K562 (cell line): ENCODE measurements around the gene MUC3A. TPM values are rescaled to one million over a fixed set of nuclear protein-coding genes. Genes with fewer than 3 reads are reported as not detected.
"Not testable (repeated sequence)": the region's sequence is repeated elsewhere in the genome, so short reads cannot be mapped to it uniquely, and the experiment has no call there.

Source experiments
- ATAC-seq: fragments of 200-7000 bp; cut with Tn5 transposase; 3 replicates; pipeline ENCODE4 v1.9.1; 2020; ENCODE audit warnings: moderate library complexity
- BruUV-seq: library from RNA; stranded (reverse); fragments of 400-500 nt; replicated peaks from 2 replicates; lab custom pipeline; 2021; lab: Mats Ljungman, UMichigan
- CTCF ChIA-PET: fragments of 300-600 bp; formaldehyde crosslinking; extraction: SDS; loops from one replicate; lab custom pipeline; 2021; ENCODE audit warnings: low intra/inter-chr PET ratio; lab: Yijun Ruan, JAX
- POLR2A ChIA-PET: fragments of 300-600, 350-650 bp; sonication (Branson Sonifier 250); formaldehyde crosslinking; extraction: SDS; loops from one replicate; lab custom pipeline; 2021; ENCODE audit warnings: antibody characterized with exemption, inconsistent platforms; lab: Yijun Ruan, JAX
- DNase-seq, 4 experiments: peaks; one replicate each; pipeline versions ENCODE4 v3.0.0 to v3.0.0-alpha.2; 2011 to 2018; ENCODE audit warnings: low spot score in 3 of 4, mixed read lengths in 3 of 4; ENCODE audit errors: extremely low read depth in 1 of 4
- FAIRE-seq: peaks from 2 replicates; lab custom pipeline; 2011; peaks lifted over from hg19 to GRCh38; lab: Jason Lieb, UNC
- H2AFZ ChIP-seq: 2 replicates; pipeline ENCODE4 v1.6.0; 2011; ENCODE audit warnings: low read depth, low read length, control low read depth, inconsistent platforms
- H3K27ac ChIP-seq: fragments of 200-600 bp; 3 replicates; pipeline ENCODE4 v1.8.0; 2011; ENCODE audit warnings: low read depth, mild to moderate bottlenecking, control low read depth, inconsistent platforms, low read length, moderate library complexity, mixed read lengths; ENCODE audit errors: extremely low read depth
- H3K27me3 ChIP-seq, 2 experiments: fragments of 300-600 bp in 1 of 2; 2 replicates in 1 of 2; 3 replicates in 1 of 2; pipeline versions ENCODE4 v1.6.0 to v1.8.0; 2011; ENCODE audit warnings: inconsistent platforms in 2 of 2, low read length in 2 of 2, mild to moderate bottlenecking in 1 of 2, mixed read lengths in 1 of 2, moderate library complexity in 1 of 2; ENCODE audit not compliant: control insufficient read depth in 2 of 2, insufficient read depth in 2 of 2
- H3K36me3 ChIP-seq: fragments of 300-600 bp; 3 replicates; pipeline ENCODE4 v1.8.0; 2011; ENCODE audit warnings: mild to moderate bottlenecking, low read length, inconsistent platforms; ENCODE audit not compliant: control insufficient read depth, insufficient read depth
- H3K4me1 ChIP-seq, 2 experiments: fragments of 200-600 bp in 1 of 2; replicated peaks in 1 of 2; 2 replicates in 1 of 2; 3 replicates in 1 of 2; pipeline versions ENCODE4 v1.5.1 to v1.8.0; 2011; ENCODE audit warnings: inconsistent platforms in 2 of 2, low read length in 2 of 2, mild to moderate bottlenecking in 1 of 2, mixed read lengths in 1 of 2, moderate library complexity in 1 of 2; ENCODE audit not compliant: control insufficient read depth in 2 of 2, insufficient read depth in 2 of 2
- H3K4me2 ChIP-seq: 2 replicates; pipeline ENCODE4 v1.6.1; 2011; ENCODE audit warnings: low read length, control low read depth, inconsistent platforms, mixed read lengths; ENCODE audit not compliant: insufficient read depth
- H3K4me3 ChIP-seq: fragments of 200-600 bp; sonication (generic), shearing (Covaris generic); 2 replicates; pipeline ENCODE4 v1.5.1; 2016; ENCODE audit warnings: control low read depth, inconsistent platforms
- H3K79me2 ChIP-seq: fragments of 200-600 bp; 3 replicates; pipeline ENCODE4 v1.8.0; 2011; ENCODE audit warnings: low read length, inconsistent platforms; ENCODE audit not compliant: control insufficient read depth, insufficient read depth
- H3K9ac ChIP-seq, 2 experiments: 2 replicates each; pipeline versions ENCODE4 v1.6.0 to v1.6.1; 2011; ENCODE audit warnings: low read depth in 2 of 2, low read length in 2 of 2, control low read depth in 1 of 2, inconsistent platforms in 1 of 2, mild to moderate bottlenecking in 1 of 2, mixed read lengths in 1 of 2; ENCODE audit not compliant: insufficient read depth in 1 of 2
- H3K9me1 ChIP-seq: one replicate; pipeline ENCODE4 v1.6.0; 2011; ENCODE audit warnings: inconsistent platforms, mild to moderate bottlenecking, low read length, moderate library complexity; ENCODE audit not compliant: control insufficient read depth, insufficient read depth
- H3K9me3 ChIP-seq: replicated peaks from 2 replicates; pipeline ENCODE4 v1.5.1; 2011; ENCODE audit warnings: low read depth, low read length, inconsistent platforms; ENCODE audit not compliant: control insufficient read depth, insufficient read depth
- H4K20me1 ChIP-seq: replicated peaks from 2 replicates; pipeline ENCODE4 v1.6.1; 2011; ENCODE audit warnings: low read length, inconsistent platforms, mixed read lengths; ENCODE audit not compliant: control insufficient read depth, insufficient read depth
- CTCF ChIP-seq, 3 experiments: IDR thresholded peaks in 2 of 3; conservative IDR thresholded peaks in 1 of 3; 2 replicates each; pipeline ENCODE4 v1.5.1; 2011 to 2012; ENCODE audit warnings: low read length in 3 of 3, mild to moderate bottlenecking in 3 of 3, control low read depth in 2 of 3, improper control_type of control experiment in 1 of 3, inconsistent platforms in 1 of 3, low read depth in 1 of 3, mixed read lengths in 1 of 3, moderate library complexity in 1 of 3; ENCODE audit not compliant: insufficient read depth in 2 of 3
- PRDM10 ChIP-seq: fragments of 450-650 bp; IDR thresholded peaks from 2 replicates; pipeline ENCODE4 v1.6.1; 2018; ENCODE audit not compliant: partially characterized antibody
- STAT6 ChIP-seq: sonication (generic); formaldehyde crosslinking; IDR thresholded peaks from 2 replicates; pipeline ENCODE4 v1.8.1; 2023; ENCODE audit warnings: mild to moderate bottlenecking, missing genetic modification reagents
- ZNF174 ChIP-seq: fragments of 250-450 bp; sonication (Bioruptor Pico); IDR thresholded peaks from 2 replicates; pipeline ENCODE4 v1.4.0; 2020; ENCODE audit warnings: mild to moderate bottlenecking
- WGBS: fragments of 100-300 bp; shearing (Covaris generic); methylation state at CpG from one replicate; pipeline ENCODE4 v1.1.6; 2016; ENCODE audit warnings: low coverage, mixed read lengths; ENCODE audit not compliant: insufficient coverage; ENCODE audit errors: missing lambda C conversion rate; 5-methylcytosine and 5-hydroxymethylcytosine counted together
- in situ Hi-C: fragments of 300-500 bp; cut with MboI; formaldehyde crosslinking; loops from 4 replicates; pipeline ENCODE4 v1.15.0; 2018; ENCODE audit warnings: inconsistent platforms, mixed read lengths
- intact Hi-C: fragments of 100-400 bp; cut with micrococcal nuclease; formaldehyde crosslinking; loops from 2 replicates; pipeline ENCODE4 v1.14.2; 2022
- polyA plus RNA-seq, 8 experiments: library from polyadenylated mRNA; depleted of rRNA in 4 of 8; stranded (reverse) in 5 of 8; unstranded in 3 of 8; fragments of >200 nt; fragmentation: Nextera tagmentation in 2 of 8; fragmentation: Illumina TruSeq in 1 of 8; extraction: Ambion mirVana in 2 of 8; extraction: Trizol in 1 of 8; gene quantifications; 2 replicates each; pipeline versions ENCODE4 v1.2.1 to v1.2.3, GENCODE V29; 2011 to 2014; ENCODE audit warnings: inconsistent platforms in 1 of 8, missing spikeins in 1 of 8
- total RNA-seq, 7 experiments: library from RNA; depleted of rRNA in 6 of 7; stranded (reverse); fragments of >200 nt in 6 of 7; fragmentation: Illumina TruSeq in 2 of 7; extraction: Trizol in 2 of 7; gene quantifications; 2 replicates each; pipeline versions ENCODE4 v1.2.1 to v1.2.3, GENCODE V29; 2011 to 2021; ENCODE audit warnings: low replicate concordance in 1 of 7

The MUC3A gene
- total and polyA plus RNA-seq, 9 of the 15 experiments (the other 6 are each of a cell fraction or from before 2014, with no cell fraction given), result 0.06 to 2.2 (median 0.20) TPM; not detected in 1

GRCh38 chr7:100921039-100921438, 28.3 kb upstream of the MUC3A start (continued):
- TF ChIP-seq CTCF (IDR thresholded peaks at IDR 0.05 in 2 of 3, conservative IDR thresholded peaks at IDR 0.05 in 1 of 3; ENCODE audit: insufficient read depth in 2 of 3, low read depth in 1 of 3, low read length in 3 of 3), result 0 out of 6 replicates have a peak, but pooled peaks of 1 of the 3 experiments have one; percentile 20
- no peak for TF ChIP-seq STAT6
- TF ChIP-seq ZNF174 (CRISPR knock-in tag), result no peak
- no peak for TF ChIP-seq PRDM10

- H2AFZ ChIP-seq, H3K4me3 ChIP-seq, H3K9ac ChIP-seq, H3K27ac ChIP-seq, intact Hi-C loops, POLR2A ChIA-PET, CTCF ChIA-PET, FAIRE-seq, H3K4me1 ChIP-seq, ATAC-seq, DNase-seq, BruUV-seq, H3K9me1 ChIP-seq, H3K27me3 ChIP-seq, H3K79me2 ChIP-seq, H4K20me1 ChIP-seq, H3K4me2 ChIP-seq, H3K36me3 ChIP-seq, H3K9me3 ChIP-seq: not testable (repeated sequence)
- in situ Hi-C loops, result loop anchor here (25.0 kb wide), 1 partner anchor 364 kb away; no protein-coding TSS in a partner anchor
- WGBS, result 1% methylated on average over 4 of the region's 4 CpGs
Measured at GRCh38 chr7:100923616-100924015, 25.7 kb upstream of the MUC3A start.
